Measurements from ENCODE around the gene SNAI1.

SNAI1 gene

DNA sequence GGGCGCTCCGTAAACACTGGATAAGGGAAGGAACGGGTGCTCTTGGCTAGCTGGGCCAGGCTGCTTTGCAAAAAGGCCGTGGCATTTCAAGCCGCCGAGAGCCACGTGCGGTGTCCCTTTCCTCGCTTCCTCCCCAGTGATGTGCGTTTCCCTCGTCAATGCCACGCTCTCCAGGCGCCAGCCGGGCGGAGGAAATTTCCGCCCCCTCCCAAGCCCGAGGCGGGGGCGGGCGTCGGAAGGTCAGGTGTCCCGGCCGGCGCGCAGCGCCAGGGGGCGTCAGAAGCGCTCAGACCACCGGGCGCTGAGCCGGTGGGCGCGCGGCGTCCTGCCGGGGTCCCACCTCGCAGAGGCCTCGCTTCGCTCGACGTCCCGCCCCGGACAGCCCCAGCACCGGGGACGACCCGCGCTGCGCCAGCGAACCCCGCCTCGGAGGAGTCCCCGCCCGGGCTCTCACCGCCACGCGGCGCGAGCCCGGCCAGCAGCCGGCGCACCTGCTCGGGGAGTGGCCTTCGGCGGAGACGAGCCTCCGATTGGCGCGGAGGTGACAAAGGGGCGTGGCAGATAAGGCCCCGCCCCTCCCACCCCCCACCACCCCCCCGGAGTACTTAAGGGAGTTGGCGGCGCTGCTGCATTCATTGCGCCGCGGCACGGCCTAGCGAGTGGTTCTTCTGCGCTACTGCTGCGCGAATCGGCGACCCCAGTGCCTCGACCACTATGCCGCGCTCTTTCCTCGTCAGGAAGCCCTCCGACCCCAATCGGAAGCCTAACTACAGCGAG is at the start of gene SNAI1:
Gene SNAI1 (plus strand): TSS at position 635 of the 777 bp plus-strand sequence. CDS start 80 bp downstream, at position 715.
- H3K4me3 ChIP-seq (ENCODE audit: low read length) = peak within 1 kb of the TSS; percentile 97
- DNase-seq (ENCODE audit: low read depth) = peak; percentile 78
- TF ChIP-seq, protein P1, sequence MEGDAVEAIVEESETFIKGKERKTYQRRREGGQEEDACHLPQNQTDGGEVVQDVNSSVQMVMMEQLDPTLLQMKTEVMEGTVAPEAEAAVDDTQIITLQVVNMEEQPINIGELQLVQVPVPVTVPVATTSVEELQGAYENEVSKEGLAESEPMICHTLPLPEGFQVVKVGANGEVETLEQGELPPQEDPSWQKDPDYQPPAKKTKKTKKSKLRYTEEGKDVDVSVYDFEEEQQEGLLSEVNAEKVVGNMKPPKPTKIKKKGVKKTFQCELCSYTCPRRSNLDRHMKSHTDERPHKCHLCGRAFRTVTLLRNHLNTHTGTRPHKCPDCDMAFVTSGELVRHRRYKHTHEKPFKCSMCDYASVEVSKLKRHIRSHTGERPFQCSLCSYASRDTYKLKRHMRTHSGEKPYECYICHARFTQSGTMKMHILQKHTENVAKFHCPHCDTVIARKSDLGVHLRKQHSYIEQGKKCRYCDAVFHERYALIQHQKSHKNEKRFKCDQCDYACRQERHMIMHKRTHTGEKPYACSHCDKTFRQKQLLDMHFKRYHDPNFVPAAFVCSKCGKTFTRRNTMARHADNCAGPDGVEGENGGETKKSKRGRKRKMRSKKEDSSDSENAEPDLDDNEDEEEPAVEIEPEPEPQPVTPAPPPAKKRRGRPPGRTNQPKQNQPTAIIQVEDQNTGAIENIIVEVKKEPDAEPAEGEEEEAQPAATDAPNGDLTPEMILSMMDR (conservative IDR thresholded peaks at IDR 0.05; ENCODE audit: low read length) = peak; percentile 21; the same call in 1 of the 2 replicates

DNA sequence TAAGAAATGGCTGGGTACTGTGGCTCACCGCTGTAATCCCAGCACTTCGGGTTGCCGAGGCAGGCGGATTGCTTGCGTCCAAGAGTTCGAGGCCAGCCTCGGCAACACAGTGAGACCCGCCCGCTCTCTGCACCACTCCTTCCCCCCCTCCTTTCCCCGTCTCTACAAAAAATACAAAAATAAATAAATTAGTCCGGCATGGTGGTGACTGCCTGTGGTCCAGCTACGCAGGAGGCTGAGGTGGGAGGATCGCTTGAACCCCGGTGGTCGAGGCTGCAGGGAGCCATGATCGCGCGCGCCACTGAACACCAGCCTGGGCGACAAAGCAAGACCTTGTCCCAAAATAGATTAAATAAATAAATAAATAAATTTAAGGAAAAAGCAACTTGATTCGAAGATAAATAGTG is 47.0 kb upstream of the SNAI1 start:
- no peak for DNase-seq (ENCODE audit: low read depth)
- peak overlapping the region; percentile 58 for H3K4me3 ChIP-seq (ENCODE audit: low read length)
- TF ChIP-seq, protein P1 (conservative IDR thresholded peaks at IDR 0.05; ENCODE audit: low read length) = no peak

DNA sequence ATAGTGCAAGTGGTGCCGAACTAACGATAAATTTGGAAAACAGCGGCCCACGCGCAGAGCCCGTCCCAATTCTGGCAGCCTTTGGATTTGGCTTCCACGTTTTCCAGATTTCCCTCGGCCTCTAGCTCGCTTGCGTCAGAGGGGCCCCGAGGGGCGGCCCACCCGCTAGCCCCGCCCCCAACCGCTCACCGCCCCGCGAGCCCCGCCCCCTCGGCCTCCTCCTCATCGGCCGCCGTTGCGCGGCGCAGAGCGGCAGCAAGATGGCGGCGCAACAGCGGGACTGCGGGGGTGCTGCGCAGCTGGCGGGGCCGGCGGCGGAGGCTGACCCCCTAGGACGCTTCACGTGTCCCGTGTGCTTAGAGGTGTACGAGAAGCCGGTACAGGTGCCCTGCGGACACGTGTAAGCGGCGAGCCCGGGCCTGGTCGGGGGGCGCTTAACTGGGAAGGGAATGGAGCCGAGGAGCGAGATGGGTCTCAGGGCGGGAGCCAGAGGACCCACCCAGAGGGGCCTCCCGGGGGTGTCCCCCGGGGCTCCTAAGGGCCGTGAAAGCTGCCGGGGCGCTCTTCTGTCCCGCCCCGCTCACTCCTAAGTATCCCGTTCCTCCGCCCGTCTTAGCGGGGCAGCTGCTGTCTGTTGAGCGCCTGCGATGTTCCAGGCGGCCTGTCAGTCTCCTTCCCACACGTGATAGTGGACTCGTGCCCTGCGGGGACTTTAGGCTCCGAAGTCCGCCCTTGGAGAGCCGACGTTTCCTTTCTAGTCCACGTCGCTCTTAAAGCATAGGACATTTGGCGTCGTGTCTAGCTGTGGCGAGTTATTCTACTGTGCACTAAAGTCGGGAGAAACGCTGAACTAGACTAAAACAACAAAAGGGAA is 46.4 kb upstream of the SNAI1 start, which contains the start of gene RNF114:
Gene RNF114 (plus strand): TSS at position 245 of the 874 bp plus-strand sequence. CDS start 16 bp downstream, at position 261.
- TF ChIP-seq, protein P1 (conservative IDR thresholded peaks at IDR 0.05; ENCODE audit: low read length) = no peak
- peak; percentile 85 for DNase-seq (ENCODE audit: low read depth)

DNA sequence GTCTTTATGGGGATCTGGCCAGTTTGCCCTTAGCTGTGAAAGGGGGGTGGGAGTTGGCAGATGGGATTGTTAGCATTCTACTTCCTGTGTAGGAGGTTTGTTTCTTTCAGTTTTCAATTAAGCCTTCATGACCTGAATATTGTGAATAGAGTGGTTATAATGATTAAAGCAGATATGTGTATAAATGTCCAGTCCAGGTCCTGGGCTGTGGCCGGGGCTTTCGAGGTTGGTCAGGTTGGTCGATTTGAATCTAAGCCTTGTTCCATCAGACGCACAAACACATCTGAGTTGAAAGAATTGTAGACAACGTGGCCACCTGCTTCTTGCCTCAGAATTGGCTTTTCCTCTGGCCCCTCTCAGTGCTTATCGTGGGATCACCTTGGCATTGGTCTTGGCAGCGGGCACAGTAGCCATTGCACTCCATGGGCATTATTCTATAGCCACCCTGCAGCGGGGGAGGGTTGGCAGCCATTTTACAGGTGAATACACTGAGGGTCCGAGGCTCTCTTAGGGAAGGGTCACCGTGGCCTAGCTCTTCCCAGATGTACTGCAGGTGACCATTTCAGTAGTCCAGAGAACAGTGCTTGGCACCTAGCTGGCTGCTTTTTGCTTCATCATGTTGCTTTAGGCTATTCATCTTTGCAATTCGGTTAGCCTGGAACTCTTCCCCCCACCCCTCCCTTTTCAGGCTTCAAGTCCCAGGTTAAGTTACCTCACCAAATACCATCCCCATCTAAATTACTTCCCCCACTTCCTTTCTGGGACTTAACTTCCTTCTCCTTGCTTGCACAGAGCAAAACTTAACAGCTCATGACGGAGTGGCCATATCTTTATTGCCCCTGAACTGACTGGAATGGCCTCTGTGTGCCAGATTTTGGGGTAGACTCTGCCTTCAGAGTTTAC is 45.5 kb upstream of the SNAI1 start:
- no peak for DNase-seq (ENCODE audit: low read depth)
- H3K4me3 ChIP-seq (ENCODE audit: low read length) = peak overlapping the region; percentile 91
- TF ChIP-seq, protein P1 (conservative IDR thresholded peaks at IDR 0.05; ENCODE audit: low read length) = no peak

More for the DNA sequence above, 46.4 kb upstream of the SNAI1 start, which contains the start of gene RNF114:
- H3K4me3 ChIP-seq (ENCODE audit: low read length) = peak within 1 kb of the TSS; percentile 91

DNA sequence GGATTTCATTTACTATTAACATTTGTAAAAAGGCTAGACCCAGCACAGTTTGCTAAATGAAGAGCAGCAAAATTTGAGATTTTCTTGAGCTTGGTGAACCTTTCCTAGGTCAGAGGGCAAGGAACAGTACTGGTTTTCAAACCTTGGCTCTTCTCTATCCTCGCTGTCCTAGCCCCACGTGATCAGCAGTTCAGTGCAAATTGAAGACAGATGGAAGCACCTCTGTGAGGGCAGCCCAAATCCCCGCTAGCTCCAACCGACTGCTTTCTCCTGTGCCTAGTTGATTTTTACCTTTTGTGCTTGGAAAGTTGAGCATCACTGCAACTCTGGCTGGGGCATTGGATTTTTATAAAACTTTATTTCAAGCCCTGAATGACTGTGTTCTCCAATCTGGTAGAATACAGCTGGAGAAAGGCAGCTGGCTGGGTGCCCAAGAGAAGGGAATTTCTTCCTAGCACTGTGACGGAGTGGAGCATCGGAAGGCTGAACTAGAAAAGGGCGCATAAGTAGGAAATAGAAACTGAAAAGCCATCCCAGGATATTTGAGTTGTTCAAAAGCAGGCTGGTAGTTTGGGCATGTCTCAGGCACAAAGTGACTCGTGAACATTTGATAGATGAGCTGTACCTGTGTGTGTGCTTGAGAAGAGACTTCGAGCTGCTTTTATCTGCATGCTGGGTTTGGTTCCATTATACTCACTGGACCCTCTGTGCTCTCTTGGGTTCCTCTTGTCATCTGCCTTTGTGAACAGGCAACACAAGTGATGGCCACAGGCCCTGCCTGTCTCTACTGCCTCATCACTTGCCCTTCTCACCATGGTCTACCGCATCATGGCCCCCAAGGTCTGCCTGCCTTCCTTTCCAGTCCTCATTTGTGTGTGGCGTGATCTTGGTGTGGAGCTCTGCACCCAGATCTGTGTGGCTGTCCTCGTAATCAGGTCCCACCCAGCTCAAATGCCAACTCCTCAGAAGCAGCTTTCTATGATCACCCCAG is 44.3 kb upstream of the SNAI1 start:
- peak; percentile 74 for DNase-seq (ENCODE audit: low read depth)
- peak overlapping the region; percentile 91 for H3K4me3 ChIP-seq (ENCODE audit: low read length)
- TF ChIP-seq, protein P1 (conservative IDR thresholded peaks at IDR 0.05; ENCODE audit: low read length) = no peak
